AG04450 (cell line): ENCODE data around the gene ALKBH6. TPM values are rescaled to one million over a fixed set of nuclear protein-coding genes. Genes with fewer than 3 reads are reported as not detected.

Experiments used
- CTCF ChIA-PET: fragments of 300-600, 350-600 bp; formaldehyde crosslinking; extraction: SDS; loops from one replicate; lab custom pipeline; 2022; ENCODE audit warnings: antibody characterized with exemption, inconsistent platforms; lab: Charles Lee
- POLR2A ChIA-PET: fragments of 350-600 bp; formaldehyde crosslinking; extraction: SDS; loops from one replicate; lab custom pipeline; 2021; ENCODE audit warnings: antibody characterized with exemption, inconsistent platforms; lab: Yijun Ruan, JAX
- DNase-seq: peaks from one replicate; pipeline ENCODE4 v3.0.0-alpha.2; 2011; ENCODE audit warnings: low read depth, low spot score
- H3K27ac ChIP-seq: one replicate; pipeline ENCODE4 v1.5.1; 2012; ENCODE audit warnings: low read depth, low read length, control low read depth
- H3K27me3 ChIP-seq: one replicate; pipeline ENCODE4 v1.6.0; 2012; ENCODE audit warnings: low read length; ENCODE audit not compliant: control insufficient read depth, insufficient read depth
- H3K4me3 ChIP-seq: 2 replicates; pipeline ENCODE4 v1.5.1; 2011; ENCODE audit warnings: mild to moderate bottlenecking, low read depth, low read length, control low read depth
- H3K9me3 ChIP-seq: 2 replicates; pipeline ENCODE4 v1.5.1; 2012; ENCODE audit warnings: low read length; ENCODE audit not compliant: control insufficient read depth, insufficient read depth
- CTCF ChIP-seq: IDR thresholded peaks from 2 replicates; pipeline ENCODE4 v1.5.1; 2011; ENCODE audit warnings: low read depth, low read length, control low read depth, inconsistent platforms
- polyA plus RNA-seq: library from polyadenylated mRNA; depleted of rRNA; stranded (reverse); fragments of >200 nt; gene quantifications from 2 replicates; pipeline ENCODE4 v1.2.3, GENCODE V29; 2011

Gene ALKBH6
- polyA plus RNA-seq, 1 experiment: 21.2 TPM

- TF ChIP-seq CTCF: no peak
- H3K27me3 ChIP-seq: no peaks in the 10 kb centered on the region
- H3K9me3 ChIP-seq: no peaks in the 10 kb centered on the region
- ChIA-PET POLR2A (no interaction called here), CTCF (no interaction called here)
- no peak overlapping the region for H3K27ac ChIP-seq
- H3K4me3 ChIP-seq: no peak overlapping the region
- no peak for DNase-seq
These were observed 11.5 kb upstream of the ALKBH6 start for GRCh38 chr19:36025541-36025940.

GRCh38 chr19:36023432-36023831, 9.4 kb upstream of the ALKBH6 start:
- Histone ChIP-seq H3K27ac (no peak overlapping the region), H3K27me3 (no peaks in the 10 kb centered on the region), H3K4me3 (no peak overlapping the region), H3K9me3 (no peaks in the 10 kb centered on the region)
- no peak for TF ChIP-seq CTCF
- CTCF ChIA-PET: no interaction called here
- DNase-seq: no peak
- POLR2A ChIA-PET: no interaction called here

- no peaks in the 10 kb centered on the region for H3K27me3 ChIP-seq
- H3K4me3 ChIP-seq: no peak overlapping the region
- no peak overlapping the region for H3K27ac ChIP-seq
- no peak for TF ChIP-seq CTCF
- no peaks in the 10 kb centered on the region for H3K9me3 ChIP-seq
- ChIA-PET POLR2A (no interaction called here), CTCF (no interaction called here)
- DNase-seq: no peak
These were observed 5.2 kb upstream of the ALKBH6 start for GRCh38 chr19:36019061-36019670.

- no peaks in the 10 kb centered on the region for H3K27me3 ChIP-seq
- ChIA-PET CTCF (interaction anchor here (1.0 kb wide), 1 partner anchor 132 kb away, joined by 3 read pairs; no protein-coding TSS in a partner anchor), POLR2A (interaction anchor here (0.6 to 1.1 kb wide), 4 partner anchors 10 to 41 kb away, joined by 3 to 18 read pairs (median 6); partner anchors contain the start of gene THAP8)
- no peak for DNase-seq
- H3K4me3 ChIP-seq: peak overlapping the region; percentile 89
- TF ChIP-seq CTCF: no peak
- H3K27ac ChIP-seq: peak overlapping the region; percentile 2
- H3K9me3 ChIP-seq: no peaks in the 10 kb centered on the region
These were observed 567 bp downstream of the ALKBH6 start for GRCh38 chr19:36013280-36014011.

- Histone ChIP-seq H3K27me3 (no peaks in the 10 kb centered on the region), H3K4me3 (no peak overlapping the region), H3K9me3 (no peaks in the 10 kb centered on the region), H3K27ac (no peak overlapping the region)
- ChIA-PET CTCF (no interaction called here), POLR2A (no interaction called here)
- DNase-seq: no peak
- TF ChIP-seq CTCF: no peak
These were observed 3.6 kb downstream of the ALKBH6 start for GRCh38 chr19:36010402-36010801.
